Activated CD8-positive, alpha-beta memory T cell treated with anti-CD3 and anti-CD28 coated beads, Interleukin-2, amount 50 U/mL, for 48 hours (primary cell): ENCODE data around the gene IFNAR2.
"Not testable (repeated sequence)": the region's sequence is repeated elsewhere in the genome, so short reads cannot be mapped to it uniquely, and the experiment has no call there.

ENCODE experiments used
- DNase-seq: peaks from one replicate; pipeline ENCODE4 v3.0.0-alpha.2; 2020

IFNAR2 gene

GRCh38 chr21:33219300-33219699 is 10.4 kb upstream of the IFNAR2 start:
- no peak for DNase-seq

- DNase-seq: no peak
These were observed 9.8 kb upstream of the IFNAR2 start for GRCh38 chr21:33219954-33220353.

DNA sequence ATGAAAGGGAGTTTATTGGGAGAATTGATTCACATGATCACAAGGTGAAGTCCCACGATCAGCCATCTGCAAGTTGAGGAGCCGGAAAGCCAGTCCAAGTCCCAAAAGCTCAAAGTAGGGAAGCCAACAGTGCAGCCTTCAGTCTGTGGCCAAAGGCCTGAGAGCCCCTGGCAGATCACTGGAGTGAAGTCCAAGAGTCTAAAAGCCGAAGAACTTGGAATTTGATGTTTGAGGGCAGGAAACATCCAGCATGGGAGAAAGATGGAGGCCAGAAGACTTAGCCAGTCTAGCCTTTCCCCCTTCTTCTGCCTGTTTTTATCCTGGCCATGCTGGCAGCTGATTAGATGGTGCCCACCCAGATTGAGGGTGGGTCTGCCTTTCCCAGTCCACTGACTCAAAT is 4.4 kb upstream of the IFNAR2 start:
- DNase-seq: not testable (repeated sequence)

DNA sequence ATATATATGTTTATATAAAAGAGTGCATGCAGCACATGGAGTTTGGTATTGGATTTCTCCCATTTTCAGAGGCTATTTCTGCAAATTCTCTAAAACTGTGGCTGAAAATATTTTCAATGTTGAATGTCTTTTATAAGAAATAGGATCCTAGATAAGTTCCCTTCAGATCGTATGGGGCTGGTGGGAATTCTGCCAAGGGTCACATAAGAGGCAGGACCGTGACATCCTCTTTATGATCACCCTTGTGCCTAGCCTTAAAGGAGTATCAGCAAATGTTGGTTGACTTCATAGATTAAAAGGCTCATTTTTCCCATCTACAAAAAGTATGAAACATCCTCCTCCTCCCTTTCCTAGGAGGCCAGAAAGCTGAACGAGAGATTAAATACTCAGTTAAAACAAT is 1.3 kb upstream of the IFNAR2 start:
- DNase-seq: no peak

DNA sequence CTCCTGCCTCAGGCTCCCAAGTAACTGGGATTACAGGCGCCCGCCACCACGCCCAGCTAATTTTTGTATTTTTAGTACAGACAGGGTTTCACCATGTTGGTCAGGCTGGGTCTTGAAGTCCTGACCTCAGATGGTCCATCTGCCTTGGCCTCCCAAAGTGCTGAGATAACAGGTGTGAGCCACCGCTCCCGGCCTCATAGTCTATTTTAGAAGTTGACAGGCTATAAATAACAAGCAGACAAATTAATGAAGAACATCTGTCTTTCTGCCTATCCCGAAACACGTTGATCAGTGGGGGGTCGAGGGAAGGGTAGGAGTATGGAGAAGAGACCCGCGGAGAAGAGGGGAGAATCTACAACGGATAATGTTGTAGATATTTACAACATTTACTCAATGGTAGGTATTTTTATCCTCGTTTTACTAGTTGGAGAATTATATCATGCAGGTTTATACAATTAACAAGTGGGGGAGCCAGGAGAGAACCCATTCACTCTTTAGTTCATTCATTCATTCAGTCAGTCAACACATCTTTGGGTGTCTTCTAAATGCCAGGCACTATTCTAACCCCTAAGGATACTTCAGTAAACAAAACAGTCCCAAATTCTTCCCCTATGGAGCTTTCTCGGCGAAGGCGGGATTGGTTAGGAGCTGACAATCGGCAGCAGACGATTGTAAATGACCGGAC is 497 bp upstream of the IFNAR2 start:
- DNase-seq: no peak

DNA sequence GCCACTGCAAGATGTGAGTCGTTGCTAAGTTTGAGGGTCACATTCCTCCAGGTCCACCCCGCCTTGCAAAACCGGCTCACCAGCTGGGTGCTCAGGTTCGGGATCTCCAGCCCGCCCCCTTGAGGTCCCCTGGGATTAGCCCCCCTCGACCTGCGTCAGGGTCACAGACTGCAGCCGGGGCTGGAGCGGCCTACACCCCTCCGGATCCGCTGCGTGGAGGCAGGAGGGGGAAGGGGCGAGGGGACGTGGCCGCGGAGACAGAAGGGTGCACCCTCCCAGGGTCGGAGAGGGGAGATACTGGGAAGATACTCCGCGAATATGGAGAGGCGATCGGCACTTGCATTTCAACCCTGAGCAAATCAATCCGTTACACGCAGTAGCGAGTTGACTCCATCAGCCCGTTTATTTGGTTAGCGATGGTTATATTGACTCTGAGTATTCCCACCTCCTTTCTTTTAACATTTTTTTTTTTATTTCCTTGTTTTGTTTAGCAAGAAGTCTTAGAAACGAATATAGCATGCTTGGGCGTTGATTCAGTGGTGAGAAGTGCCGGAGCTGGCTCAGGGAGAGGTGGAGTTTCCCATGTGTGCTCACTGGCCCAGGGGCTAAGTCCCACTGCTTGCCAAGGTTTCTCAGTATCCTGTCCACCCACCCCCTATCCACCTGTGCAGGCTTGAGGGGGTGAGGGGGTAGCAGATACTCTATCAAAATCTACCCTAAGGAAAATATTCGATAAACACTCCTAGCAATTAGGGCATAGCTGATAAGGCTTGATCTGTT is 997 bp downstream of the IFNAR2 start:
- peak; percentile 76 for DNase-seq

GRCh38 chr21:33231526-33231925 is 1.8 kb downstream of the IFNAR2 start:
- peak; percentile 73 for DNase-seq

GRCh38 chr21:33232291-33233034 is 2.7 kb downstream of the IFNAR2 start:
- DNase-seq: no peak

DNA sequence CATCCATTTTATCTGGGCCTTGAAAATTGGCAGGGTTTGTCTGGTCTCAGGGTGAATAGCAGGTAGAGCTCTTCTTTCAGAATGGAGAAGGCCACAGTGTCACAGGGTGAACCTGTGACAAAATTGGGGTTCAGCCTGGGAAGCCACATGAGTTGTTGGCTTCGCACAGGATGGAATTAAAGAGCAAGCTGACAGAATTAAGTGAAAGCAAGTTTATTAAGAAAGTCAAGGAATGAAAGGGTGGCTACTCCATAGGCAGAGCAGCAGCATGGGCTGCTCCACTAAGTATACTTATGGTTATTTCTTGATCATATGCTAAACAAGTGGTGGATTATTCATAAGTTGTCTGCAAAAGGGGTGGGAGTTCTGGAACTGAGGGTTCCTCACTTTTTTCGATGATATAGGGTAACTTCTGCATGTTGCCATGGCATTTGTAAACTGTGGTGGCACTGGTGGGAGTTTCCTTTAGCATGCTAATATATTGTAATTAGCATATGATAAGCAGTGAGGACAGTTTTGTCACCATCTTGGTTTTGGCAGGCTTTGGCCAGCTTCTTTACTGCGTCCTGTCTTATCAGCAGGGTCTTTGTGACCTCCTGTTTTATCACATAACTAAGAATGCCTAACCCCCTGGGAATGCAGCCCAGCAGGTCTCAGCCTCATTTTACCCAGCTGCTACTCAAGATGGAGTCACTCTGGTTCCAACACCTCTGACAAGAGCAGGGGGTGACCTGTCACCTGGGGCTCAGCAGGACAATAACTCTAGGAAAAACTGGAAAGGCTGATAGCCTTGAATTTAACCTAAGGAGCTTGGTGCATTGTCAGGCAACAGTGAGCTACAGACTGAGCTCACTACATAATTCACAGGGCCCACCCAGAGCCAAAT is 5.1 kb downstream of the IFNAR2 start:
- DNase-seq: no peak

GRCh38 chr21:33236013-33236686 is 6.4 kb downstream of the IFNAR2 start:
- no peak for DNase-seq

- DNase-seq: no peak
These were observed 7.0 kb downstream of the IFNAR2 start for GRCh38 chr21:33236766-33237165.

GRCh38 chr21:33237486-33237885 is 7.7 kb downstream of the IFNAR2 start:
- DNase-seq: no peak

GRCh38 chr21:33238146-33238545 is 8.4 kb downstream of the IFNAR2 start:
- no peak for DNase-seq

DNA sequence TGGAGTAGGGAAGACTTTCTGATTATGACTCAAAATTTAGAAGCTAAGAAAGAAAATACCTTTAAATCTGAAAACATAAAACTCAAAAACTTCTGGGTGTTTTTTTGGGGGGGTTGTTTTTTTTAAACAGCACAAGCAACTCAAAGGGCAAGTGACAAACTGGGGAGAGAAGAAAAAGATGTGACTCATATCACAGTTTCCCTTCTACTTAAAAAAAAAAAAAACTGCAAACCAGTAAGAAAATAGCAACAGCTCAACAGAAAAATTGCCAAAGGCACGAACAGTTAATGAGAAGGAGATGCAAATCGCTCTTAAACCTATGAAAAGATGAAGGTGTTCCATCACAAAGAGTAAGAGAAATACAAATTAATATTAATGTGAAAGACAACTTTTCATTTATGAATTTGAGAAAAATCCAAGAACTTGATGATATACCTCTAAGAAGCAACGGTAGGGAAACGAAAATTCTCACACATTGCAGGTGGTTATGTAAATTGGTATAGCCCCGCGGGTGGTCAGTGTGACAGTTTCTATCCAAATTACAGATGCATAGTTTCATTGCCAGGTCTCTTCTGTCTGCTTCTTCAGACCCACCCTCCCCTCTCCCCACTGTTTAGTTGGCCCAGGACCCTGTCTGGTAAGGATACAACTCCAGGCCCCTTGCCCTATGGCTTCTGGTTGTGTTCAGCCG is 9.0 kb downstream of the IFNAR2 start:
- no peak for DNase-seq

GRCh38 chr21:33239559-33240127 is 9.9 kb downstream of the IFNAR2 start:
- not testable (repeated sequence) for DNase-seq

DNA sequence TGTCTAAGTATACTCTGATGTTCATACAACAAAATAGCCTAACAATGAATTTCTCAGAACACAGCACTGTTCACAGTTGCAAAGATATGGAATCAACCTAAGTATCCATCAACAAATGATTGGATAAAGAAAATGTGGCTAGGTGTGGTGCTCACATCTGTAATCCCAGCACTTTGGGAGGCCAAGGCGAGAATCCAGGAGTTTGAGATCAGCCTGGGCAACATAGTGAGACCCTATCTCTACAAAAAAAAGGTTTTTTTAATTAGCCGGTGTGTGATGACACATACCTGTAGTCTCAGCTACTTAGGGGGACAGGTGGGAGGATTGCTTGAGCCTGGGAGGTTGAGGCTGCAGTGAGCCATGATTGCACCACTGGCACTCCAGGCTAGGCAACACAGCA is 10.7 kb downstream of the IFNAR2 start:
- no peak for DNase-seq

DNA sequence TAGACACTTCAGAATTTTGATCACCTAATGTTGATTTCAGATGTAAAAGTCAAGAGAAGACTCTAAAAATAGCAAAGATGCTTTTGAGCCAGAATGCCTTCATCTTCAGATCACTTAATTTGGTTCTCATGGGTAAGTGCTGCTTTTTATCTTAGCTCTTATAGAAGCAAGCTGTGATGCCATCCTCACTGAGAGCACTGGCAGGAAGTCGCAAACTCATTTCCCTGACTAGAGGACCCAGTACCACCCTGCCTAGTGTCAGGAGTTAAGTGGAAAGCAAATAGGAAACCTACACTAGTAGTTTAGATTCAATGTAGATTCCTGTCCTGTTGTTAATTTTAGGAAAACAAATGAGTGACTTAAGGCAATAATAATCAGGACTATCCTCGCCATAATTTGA is 12.1 kb downstream of the IFNAR2 start:
- no peak for DNase-seq

DNA sequence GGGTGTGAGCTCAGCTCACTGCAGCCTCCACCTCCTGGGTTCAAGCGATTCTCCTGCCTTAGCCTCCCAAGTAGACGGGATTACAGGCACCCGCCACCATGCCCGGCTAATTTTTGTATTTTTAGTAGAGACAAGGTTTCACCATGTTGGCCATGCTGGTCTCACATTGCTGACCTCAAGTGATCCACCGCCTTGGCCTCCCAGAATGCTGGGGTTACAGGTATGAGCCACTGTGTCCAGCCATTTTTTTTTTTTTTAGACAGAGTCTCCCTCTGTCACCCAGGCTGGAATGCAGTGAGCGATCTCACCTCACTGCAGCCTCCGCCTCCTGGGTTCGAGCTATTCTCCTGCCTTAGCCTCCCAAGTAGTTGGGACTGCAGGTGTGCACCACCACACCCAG is 13.1 kb downstream of the IFNAR2 start:
- DNase-seq: not testable (repeated sequence)

DNA sequence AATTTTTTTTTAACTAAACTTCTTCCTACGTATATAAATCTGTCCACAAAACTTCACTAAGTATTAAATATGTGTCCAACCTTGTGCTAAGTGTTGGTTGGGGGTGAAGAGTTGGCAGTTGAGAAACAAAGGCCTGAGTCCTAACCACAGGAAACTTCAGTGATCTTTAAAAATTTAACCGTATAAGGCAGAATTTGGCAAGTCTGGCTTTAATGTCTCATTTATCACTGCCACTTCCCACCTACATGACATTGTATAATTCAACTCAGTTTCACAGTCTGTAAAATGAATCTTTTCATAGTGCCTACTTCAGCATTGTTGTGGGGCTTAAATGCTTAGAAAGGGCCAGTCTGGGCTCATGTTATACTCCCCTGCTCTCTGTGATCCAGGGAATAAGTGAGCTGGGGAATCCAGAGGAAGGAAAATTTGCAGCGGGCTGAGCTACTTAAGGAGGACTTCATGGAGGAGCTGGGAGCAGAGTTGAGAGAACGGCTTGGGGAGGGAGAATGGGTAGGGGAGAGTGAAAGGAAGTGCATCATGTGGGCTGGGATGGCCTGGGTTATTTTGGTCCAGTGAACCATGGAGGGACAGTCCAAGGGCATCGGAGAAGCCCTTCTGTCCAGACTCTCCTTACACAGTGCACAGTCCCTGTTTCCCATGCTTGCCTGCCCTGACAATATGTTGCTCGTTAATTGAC is 14.5 kb downstream of the IFNAR2 start:
- DNase-seq: no peak

- DNase-seq: no peak
These were observed 15.0 kb downstream of the IFNAR2 start for GRCh38 chr21:33244779-33245105.
